ENCODE measurements around the gene CREB3.

- TF ChIP-seq CTCF (IDR thresholded peaks at IDR 0.05; ENCODE audit: low read depth, low read length, poor library complexity, severe bottlenecking) = no peak
- no peak for TF ChIP-seq EZH2phosphoT487 (IDR thresholded peaks at IDR 0.05; ENCODE audit: borderline replicate concordance, low read length)
Observed at GRCh38 chr9:35731415-35732184, 866 bp upstream of the CREB3 start.
